Lung (tissue), 12 donors: Measurements from ENCODE around the gene NLRX1. TPM values are rescaled to one million over a fixed set of nuclear protein-coding genes. Genes with fewer than 3 reads are reported as not detected.
"Not testable (repeated sequence)": the region's sequence is repeated elsewhere in the genome, so short reads cannot be mapped to it uniquely, and the experiment has no call there.

Source experiments
- ATAC-seq: fragments of 200-7000 bp; cut with Tn5 transposase; one replicate; pipeline ENCODE4 v1.9.1; 2020; ENCODE audit warnings: moderate number of reproducible peaks; ENCODE audit not compliant: insufficient read depth, low FRiP score
- DNase-seq, 3 donors: peaks; one replicate each; pipeline ENCODE4 v3.0.0-alpha.2; 2013 to 2017
- H3K27ac ChIP-seq, 2 donors: one replicate each; pipeline ENCODE4 v1.5.1; 2013; ENCODE audit warnings: mild to moderate bottlenecking in 2 of 2, moderate library complexity in 2 of 2, control low read depth in 1 of 2, inconsistent platforms in 1 of 2, low read depth in 1 of 2, low read length in 1 of 2
- H3K27me3 ChIP-seq, 3 donors: one replicate each; pipeline ENCODE4 v1.5.1; 2013; ENCODE audit warnings: low read length in 2 of 3; ENCODE audit not compliant: control insufficient read depth in 3 of 3, insufficient read depth in 3 of 3
- H3K36me3 ChIP-seq, 4 donors: one replicate each; pipeline ENCODE4 v1.5.1; 2013; ENCODE audit warnings: low read length in 4 of 4, mild to moderate bottlenecking in 1 of 4, moderate library complexity in 1 of 4; ENCODE audit not compliant: control insufficient read depth in 4 of 4, insufficient read depth in 4 of 4
- H3K4me1 ChIP-seq, 5 donors: one replicate each; pipeline ENCODE4 v1.5.1; 2013; ENCODE audit warnings: low read length in 5 of 5, mild to moderate bottlenecking in 2 of 5, moderate library complexity in 1 of 5; ENCODE audit not compliant: control insufficient read depth in 5 of 5, insufficient read depth in 5 of 5
- H3K4me3 ChIP-seq: one replicate; pipeline ENCODE4 v1.5.1; 2013; ENCODE audit warnings: mild to moderate bottlenecking, control low read depth, moderate library complexity
- H3K9ac ChIP-seq, 2 donors: one replicate each; pipeline ENCODE4 v1.5.1; 2013; ENCODE audit warnings: low read length in 2 of 2, control low read depth in 1 of 2; ENCODE audit not compliant: insufficient read depth in 1 of 2
- H3K9me3 ChIP-seq, 4 donors: one replicate each; pipeline ENCODE4 v1.5.1; 2013; ENCODE audit warnings: low read length in 3 of 4, mild to moderate bottlenecking in 1 of 4, moderate library complexity in 1 of 4; ENCODE audit not compliant: control insufficient read depth in 4 of 4, insufficient read depth in 3 of 4
- WGBS, 2 donors: extraction: QIAGEN DNeasy Blood & Tissue Kit; methylation state at CpG; one replicate each; pipeline ENCODE4 v1.1.7; 2013; 5-methylcytosine and 5-hydroxymethylcytosine counted together
- polyA plus RNA-seq, 2 donors: library from polyadenylated mRNA; stranded (reverse); fragments of 200-250 nt; gene quantifications; one replicate each; pipeline ENCODE4 v1.2.1, GENCODE V29; 2013
- total RNA-seq, 2 donors: library from RNA; depleted of rRNA in 1 of 2; stranded (reverse); fragments of >200 nt in 1 of 2; gene quantifications; one replicate each; pipeline ENCODE4 v1.2.1, GENCODE V29; 2014 to 2021
- TF ChIP-seq, protein P1 (sequence below): IDR thresholded peaks from 2 replicates; pipeline ENCODE4 v1.5.1; 2012; ENCODE audit warnings: mild to moderate bottlenecking; ENCODE audit errors: control extremely low read depth, extremely low read depth
- donor health status: control.
- donor health status: control.
- donor health status: Bipolar disorder and iron deficiency.
- donor health status: healthy.
- donor health status: DM: yes; HTN: yes; CAD: no.

Gene NLRX1
- total and polyA plus RNA-seq, 4 donors: 5.1 to 22.6 (median 11.6) TPM

DNA sequence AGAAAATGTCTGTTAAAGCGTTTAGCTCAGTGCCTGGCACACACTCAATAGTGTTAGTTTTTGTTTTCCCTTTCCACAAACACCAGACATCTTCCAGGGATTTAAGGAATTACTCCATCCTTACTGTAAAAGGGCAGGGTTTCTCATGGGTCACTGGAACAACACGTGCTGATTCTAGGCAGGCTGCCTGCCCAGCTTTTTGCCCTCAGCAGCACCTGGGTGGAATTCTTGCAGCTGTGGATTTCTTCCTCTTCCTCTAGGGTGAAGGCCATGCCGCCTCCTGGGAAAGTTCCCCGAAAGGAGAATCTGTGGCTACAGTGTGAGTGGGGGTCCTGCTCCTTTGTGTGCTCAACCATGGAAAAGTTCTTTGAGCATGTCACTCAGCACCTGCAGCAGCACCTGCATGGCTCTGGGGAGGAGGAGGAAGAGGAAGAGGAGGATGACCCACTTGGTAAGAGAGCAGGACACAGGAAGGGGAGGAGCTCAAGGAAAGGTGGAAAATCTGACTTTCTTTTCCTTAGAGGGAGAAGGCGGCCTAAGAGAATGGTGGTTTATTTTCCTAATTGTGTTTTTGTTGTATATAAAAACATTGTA lies 41.8 kb upstream of the NLRX1 start:
- Histone ChIP-seq H3K36me3 (peaks cover 11 to 29% (median 24%) of the 10 kb centered on the region in 4 donors), H3K9ac (no peak overlapping the region)

DNA sequence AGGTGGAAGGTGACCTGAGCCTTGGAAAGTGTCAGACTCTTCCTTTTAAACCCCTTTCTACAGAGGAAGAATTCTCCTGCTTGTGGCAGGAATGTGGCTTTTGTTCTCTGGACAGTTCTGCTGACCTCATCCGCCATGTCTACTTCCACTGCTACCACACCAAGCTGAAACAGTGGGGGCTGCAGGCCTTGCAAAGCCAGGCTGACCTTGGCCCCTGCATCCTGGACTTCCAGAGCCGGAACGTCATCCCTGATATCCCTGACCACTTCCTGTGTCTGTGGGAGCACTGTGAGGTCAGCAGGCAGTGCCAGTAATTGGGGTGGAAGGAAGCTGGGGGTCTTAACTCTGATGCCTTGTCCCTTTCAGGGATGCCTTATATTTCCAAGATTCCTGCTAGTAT lies 37.9 kb upstream of the NLRX1 start:
- WGBS, 2 donors: 69 to 76% methylated on average over 3 of the region's 3 CpGs
- Histone ChIP-seq H3K27ac (no peak overlapping the region), H3K9me3 (no peaks in the 10 kb centered on the region), H3K9ac (no peak overlapping the region), H3K36me3 (peaks cover 18 to 37% (median 36%) of the 10 kb centered on the region in 4 donors), H3K4me3 (no peak overlapping the region), H3K27me3 (no peaks in the 10 kb centered on the region), H3K4me1 (peaks cover 0 to 4% (median 0%) of the 10 kb centered on the region in 5 donors)
- TF ChIP-seq, protein P1, sequence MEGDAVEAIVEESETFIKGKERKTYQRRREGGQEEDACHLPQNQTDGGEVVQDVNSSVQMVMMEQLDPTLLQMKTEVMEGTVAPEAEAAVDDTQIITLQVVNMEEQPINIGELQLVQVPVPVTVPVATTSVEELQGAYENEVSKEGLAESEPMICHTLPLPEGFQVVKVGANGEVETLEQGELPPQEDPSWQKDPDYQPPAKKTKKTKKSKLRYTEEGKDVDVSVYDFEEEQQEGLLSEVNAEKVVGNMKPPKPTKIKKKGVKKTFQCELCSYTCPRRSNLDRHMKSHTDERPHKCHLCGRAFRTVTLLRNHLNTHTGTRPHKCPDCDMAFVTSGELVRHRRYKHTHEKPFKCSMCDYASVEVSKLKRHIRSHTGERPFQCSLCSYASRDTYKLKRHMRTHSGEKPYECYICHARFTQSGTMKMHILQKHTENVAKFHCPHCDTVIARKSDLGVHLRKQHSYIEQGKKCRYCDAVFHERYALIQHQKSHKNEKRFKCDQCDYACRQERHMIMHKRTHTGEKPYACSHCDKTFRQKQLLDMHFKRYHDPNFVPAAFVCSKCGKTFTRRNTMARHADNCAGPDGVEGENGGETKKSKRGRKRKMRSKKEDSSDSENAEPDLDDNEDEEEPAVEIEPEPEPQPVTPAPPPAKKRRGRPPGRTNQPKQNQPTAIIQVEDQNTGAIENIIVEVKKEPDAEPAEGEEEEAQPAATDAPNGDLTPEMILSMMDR: no peak
- ATAC-seq: no peak
- DNase-seq: no peak

More for the DNA sequence above, 41.8 kb upstream of the NLRX1 start:
- H3K27me3 ChIP-seq: no peaks in the 10 kb centered on the region
- no peak for ATAC-seq
- WGBS, 2 donors: 72 to 79% methylated on average over 5 of the region's 5 CpGs
- TF ChIP-seq, protein P1: no peak
- H3K4me1 ChIP-seq: peaks cover 0 to 9% (median 7%) of the 10 kb centered on the region in 5 donors
- DNase-seq: no peak
- no peaks in the 10 kb centered on the region for H3K9me3 ChIP-seq
- no peak overlapping the region for H3K4me3 ChIP-seq
- H3K27ac ChIP-seq: peak overlapping the region in 1 of 2 donors; percentile 34

DNA sequence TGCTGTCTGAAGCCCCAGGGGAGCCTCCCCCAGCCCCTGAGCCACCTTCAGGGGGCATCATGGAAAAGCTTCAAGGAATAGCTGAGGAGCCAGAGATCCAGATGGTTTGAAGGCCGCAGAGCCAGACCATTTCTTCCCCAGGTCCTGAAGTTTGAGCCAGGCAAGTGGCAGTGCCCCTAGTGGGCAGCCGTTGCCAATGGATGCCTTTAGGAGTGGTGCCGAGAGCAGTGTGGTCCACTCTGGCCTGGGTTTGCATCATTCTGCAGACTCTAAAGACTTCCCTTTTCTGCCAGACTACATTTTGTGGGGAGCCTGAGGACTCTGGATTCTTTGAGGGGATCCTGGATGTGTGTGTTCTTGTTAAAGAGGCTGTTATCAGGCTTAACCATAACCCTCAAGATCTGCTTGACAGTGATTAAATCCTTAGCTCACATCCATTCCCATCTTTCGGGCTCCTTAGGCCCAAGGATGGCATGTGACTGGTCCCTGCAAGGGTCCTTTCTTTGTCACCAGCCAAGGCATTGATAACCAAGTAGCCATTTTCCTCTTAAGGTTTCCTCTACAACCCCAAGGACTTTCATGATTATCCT lies 34.0 kb upstream of the NLRX1 start:
- no peak overlapping the region for H3K9ac ChIP-seq
- no peak overlapping the region for H3K4me3 ChIP-seq
- H3K4me1 ChIP-seq: peaks cover 0 to 2% (median 0%) of the 10 kb centered on the region in 5 donors
- H3K36me3 ChIP-seq: peaks cover 18 to 36% (median 33%) of the 10 kb centered on the region in 4 donors
- 66 to 70% methylated on average over 4 of the region's 4 CpGs for WGBS, 2 donors
- H3K9me3 ChIP-seq: no peaks in the 10 kb centered on the region
- TF ChIP-seq, protein P1: no peak
- ATAC-seq (no peak), DNase-seq (no peak)
- H3K27ac ChIP-seq: no peak overlapping the region
- no peaks in the 10 kb centered on the region for H3K27me3 ChIP-seq

DNA sequence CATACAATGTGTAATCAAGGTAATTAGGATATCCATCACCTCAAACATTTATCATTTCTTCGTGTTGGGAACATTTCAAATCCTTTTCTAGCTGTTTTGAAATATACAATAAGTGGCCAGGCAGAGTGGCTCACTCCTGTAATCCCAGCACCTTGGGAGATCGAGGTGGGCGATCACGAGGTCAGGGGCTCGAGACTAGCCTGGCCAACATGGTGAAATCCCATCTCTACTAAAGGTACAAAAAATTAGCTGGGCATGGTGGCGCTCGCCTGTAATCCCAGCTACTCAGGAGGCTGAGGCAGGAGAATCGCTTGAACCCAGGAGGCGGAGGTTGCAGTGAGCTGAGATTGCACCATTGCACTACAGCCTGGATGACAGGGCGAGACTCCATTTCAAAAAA lies 29.2 kb upstream of the NLRX1 start:
- ATAC-seq, H3K27me3 ChIP-seq, H3K9ac ChIP-seq, H3K36me3 ChIP-seq, DNase-seq, H3K9me3 ChIP-seq, H3K27ac ChIP-seq, H3K4me3 ChIP-seq, H3K4me1 ChIP-seq: not testable (repeated sequence)
- WGBS, 2 donors: 89 to 94% methylated on average over 10 of the region's 10 CpGs
